Retina (tissue), 1 donor: Measurements from ENCODE around the gene SNCAIP.

Experiments used
- DNase-seq: peaks from one replicate; pipeline ENCODE4 v3.0.0-alpha.2; 2016

Gene SNCAIP

GRCh38 chr5:122401976-122402725 is 90.1 kb downstream of the SNCAIP start:
- DNase-seq, result no peak

DNA sequence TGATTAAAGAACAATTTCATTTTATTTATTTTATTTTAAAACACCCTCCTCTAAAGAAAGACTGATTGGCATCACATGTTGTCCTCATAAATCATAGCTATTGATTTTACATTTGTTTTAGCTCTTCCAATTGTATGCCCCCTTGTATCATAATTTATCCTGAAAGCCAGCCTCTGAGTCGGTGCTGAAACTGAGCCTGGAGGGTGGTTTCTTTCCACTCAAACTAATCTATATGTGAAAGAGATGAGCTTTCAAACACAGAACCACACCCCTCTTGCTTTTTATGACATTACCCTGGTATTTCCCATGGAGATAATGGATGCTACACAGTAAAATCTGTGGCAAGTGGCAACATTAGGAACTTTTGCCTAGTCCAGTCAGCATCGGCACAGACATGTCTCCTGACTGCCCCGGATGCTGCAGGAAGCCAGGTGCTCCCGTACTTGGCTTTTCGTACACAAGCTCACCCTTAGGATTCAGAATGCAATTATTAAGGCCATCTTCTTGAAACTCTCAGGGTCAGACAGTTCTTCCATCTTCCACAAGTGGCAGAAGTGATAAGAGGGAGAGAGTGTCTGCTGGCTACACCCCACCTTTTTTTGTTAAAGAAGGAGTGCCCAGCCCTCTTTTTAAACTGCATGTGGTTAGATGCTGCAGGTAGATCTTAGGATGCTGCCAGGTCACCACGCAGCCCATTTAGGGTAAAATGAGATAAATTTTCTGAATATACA is 91.1 kb downstream of the SNCAIP start:
- no peak for DNase-seq

DNA sequence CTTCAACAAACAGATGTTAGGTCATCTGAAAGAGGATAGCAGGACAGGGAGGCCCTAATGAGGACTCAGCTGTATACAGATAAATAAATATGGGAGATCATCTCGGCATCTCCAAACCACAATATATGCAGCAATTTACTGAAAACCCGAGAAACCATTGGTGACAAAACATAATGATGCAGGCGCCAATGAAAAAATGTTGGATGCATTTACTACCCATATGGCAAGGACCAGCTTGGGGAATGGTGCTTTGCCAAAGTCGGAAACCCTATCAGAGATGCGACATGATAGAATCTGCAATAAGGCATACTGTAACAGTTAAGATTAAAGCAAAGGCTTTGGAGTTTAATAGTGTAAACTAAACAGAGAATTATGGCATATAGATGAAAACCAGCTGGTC is 92.0 kb downstream of the SNCAIP start:
- DNase-seq, result no peak

DNA sequence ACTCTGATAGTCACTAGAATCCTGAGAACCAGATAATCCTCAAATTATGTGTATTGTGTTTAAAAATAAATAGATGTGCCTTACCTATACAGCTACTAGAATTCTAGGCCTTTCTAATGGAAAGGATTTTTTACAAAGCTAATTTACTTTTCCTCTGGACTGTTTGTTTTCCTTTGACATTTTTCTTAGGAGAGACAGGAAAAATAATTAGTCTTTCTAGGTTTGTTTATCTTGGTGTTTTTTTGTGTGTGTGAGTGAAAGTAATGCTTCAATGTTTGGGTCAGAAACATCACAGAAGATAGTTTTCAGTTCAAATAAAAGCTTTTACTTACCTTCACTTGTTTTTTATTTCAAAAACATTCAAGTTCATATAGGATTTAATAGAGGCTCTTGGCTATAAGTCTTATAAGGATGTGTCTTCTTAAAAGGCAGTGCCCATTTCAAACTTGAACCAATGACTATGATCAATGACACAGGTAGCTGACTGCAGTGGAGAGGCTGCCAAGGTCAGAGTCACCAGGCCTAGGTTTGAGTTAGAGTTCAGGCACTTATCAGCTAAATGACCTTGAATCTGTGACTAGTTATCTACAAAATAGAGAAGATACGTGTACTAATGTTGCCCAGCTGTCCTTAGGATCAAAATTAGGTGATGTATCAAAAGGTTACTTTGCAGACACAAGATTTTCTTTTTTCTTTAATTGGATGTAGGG is 92.8 kb downstream of the SNCAIP start:
- no peak for DNase-seq

DNA sequence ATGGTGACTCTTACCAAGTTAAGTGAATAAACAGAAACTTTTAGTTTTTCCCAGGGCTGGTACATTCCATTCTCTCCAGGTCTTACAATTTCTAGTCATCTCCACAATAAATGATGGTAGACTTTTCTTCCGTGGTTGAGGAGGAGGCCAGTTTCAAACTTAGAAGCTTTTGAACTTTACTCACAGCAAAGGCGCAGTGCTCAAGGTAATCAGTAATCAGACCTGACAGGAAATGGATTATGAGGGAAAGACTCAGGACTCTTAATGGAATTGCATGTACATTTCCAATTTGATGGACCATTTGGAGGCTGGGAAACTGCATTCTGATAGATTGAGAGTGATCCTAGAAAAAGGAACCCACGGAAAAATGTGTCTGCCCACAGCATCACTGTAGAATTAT is 93.7 kb downstream of the SNCAIP start:
- DNase-seq, result no peak

DNA sequence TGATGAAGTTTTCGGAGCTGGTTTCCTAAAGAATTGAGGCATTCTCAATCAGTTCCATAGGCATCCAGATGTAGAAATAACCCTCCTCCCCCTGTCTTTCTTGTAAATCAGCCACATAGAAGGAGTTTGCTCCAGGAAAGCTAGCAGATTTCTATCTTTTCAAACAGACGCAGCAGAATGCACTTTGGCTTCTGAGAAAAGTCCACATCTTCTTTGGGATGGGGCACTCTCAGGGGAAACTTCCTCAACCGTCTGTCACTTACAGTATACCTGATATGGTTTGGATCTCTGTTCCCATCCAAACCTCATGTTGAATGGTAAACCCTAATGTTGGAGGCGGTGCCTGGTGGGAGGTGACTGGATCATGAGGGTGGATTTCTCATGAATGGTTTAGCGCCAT is 94.1 kb downstream of the SNCAIP start:
- no peak for DNase-seq

DNA sequence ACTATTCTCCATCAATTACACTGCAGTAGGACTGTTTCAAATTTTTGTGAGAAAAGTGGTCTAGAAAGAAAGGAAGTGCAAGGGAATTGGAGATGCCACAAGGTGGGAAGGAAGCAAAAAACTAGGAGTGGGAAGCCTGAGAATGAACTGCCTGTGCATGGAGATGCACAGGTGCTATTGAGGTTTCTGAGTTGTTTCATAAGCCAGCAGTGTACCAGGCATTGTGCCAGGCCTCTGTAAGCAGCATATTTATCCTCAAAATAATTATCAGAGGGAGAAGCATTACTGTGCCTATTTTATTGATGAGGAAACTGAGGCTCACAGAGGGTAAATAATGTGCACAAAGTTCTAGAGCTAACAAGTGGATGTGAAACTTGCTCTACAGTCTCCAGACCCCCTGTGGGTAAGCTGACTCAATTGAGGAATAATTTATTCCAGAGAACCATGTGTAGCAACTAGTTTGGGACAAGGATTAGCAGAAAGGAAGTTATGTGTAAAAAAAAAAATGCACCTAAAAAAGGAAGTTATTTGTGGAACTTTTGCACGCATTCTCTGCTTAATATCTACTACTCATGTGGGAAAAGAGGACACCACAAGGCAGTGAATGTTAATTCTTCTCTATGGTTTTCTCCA is 96.7 kb downstream of the SNCAIP start:
- DNase-seq, result no peak

GRCh38 chr5:122412966-122413365 is 100.9 kb downstream of the SNCAIP start:
- DNase-seq, result no peak

DNA sequence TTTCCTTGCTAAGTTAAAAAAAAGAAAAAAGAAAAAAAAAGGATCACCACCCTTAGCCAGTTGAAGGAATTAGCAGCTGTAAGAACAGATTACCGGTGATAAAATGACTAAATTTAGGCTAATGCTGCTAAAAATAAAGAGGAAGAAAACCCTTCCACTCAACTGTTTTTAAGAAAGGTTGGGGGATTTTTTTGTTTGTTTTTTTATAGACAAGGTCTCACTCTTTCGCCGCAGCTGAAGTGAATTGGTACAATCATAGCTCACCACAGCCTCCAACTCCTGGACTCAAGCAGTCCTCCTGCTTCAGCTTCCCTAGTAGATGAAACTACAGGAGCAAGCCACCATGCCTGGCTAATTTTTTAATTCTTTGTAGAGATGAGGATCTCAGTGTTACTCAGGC is 101.7 kb downstream of the SNCAIP start:
- no peak for DNase-seq

DNA sequence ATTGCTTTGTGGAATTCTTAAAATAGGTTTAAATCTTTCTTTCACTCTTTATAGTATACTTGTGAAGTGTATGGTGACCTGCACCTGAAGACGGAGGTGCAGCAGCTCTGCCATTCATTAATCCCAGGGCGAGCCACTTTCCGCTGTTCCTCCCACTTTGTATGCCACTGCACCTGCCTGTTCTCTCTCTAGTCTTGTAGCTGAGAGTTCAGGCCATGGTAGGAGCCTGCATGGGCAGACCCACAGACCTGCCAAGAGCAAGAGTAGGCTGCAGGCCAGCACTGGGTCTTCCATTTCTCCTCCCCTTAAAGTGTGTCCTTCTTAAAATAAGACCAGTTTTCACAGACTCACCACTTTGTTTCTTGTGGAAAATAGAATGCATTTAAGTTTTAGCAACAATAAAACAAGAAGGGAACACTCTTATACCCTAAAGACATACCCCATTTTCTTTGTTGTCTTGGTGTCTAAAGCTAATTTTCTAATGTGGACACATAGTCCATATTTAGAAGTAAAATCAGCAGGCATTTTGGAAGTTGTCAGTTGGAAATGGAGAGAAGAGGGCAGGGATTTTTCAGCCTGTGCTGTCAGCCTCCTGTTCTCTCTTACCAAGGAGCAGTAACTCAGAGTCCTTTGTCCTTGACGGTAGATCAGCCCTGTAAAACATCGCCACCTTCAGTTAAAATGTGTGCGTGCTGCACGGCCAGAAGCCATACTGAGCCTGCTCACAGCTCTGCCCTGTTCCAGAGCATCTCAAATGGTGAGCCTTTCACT is 103.2 kb downstream of the SNCAIP start:
- DNase-seq, result peak; percentile 70

- DNase-seq, result no peak
Measured at GRCh38 chr5:122415801-122416120, 103.7 kb downstream of the SNCAIP start.

GRCh38 chr5:122419142-122419894 is 107.3 kb downstream of the SNCAIP start:
- DNase-seq, result no peak

DNA sequence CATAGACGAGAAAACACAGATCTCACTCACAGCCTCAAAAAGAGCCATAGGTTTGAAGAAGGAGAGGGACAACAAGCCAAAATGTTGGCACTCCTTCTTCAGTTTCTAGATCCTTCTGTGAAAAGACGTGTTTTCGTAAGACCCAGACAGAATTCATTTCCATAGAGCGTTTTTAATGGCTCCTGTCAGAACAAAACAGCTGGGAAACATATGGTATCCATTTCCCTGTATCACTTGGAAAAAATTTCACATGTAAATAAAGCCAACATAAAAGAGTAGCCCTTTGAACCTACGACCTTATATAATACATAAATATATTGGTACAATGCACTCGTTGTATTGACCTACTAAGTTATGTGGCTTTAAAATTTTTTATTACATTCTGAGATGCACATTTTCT is 108.1 kb downstream of the SNCAIP start:
- no peak for DNase-seq

- no peak for DNase-seq
Measured at GRCh38 chr5:122420537-122421236, 108.7 kb downstream of the SNCAIP start.

- DNase-seq, result no peak
Measured at GRCh38 chr5:122421374-122422079, 109.5 kb downstream of the SNCAIP start.

GRCh38 chr5:122423221-122423620 is 111.2 kb downstream of the SNCAIP start:
- DNase-seq, result no peak

GRCh38 chr5:122424132-122424531 is 112.1 kb downstream of the SNCAIP start:
- DNase-seq, result no peak

- DNase-seq, result no peak
Measured at GRCh38 chr5:122426301-122426700, 114.3 kb downstream of the SNCAIP start.

- DNase-seq, result no peak
Measured at GRCh38 chr5:122427621-122428020, 115.6 kb downstream of the SNCAIP start.

DNA sequence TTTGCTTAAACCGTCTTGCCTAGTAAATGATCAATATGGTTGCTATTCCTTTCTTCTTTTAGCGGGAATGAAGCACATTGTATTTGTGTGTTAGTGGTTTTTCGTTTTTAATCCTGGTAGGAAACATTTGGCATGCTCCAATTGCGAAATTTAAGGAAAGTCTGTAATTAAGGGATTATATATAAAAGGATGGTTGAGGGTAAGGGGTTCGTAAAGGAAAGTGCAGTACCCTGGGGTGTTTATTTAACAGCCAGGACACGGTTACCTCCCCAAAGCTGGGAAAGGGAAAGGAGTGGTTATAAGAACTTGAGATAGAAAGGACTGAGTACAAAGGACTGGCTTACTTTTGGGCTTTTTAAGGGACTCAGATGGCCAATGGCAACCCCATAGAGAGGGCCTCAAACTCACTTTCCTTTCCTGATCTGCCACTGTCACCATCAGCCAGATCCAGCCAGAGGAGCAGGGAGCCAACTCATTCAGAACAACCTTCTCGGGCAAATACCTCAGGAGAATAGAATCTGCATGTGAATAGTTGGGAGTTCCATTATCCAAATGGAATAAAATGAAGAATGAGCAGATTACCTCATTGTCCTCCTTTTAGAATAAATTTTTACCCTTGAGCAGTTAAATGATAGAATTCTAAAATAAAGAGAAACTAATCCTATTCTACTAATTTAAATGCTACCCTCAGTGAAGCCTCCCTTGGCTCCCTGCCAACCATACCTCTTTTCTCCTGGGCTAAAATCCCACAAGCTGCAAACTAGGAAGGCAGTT is 117.7 kb downstream of the SNCAIP start:
- DNase-seq, result no peak
